GM12875 (cell line): ENCODE data around the gene OPA3.

Source experiments
- H3K4me3 ChIP-seq: one replicate; pipeline ENCODE4 v1.5.1; 2011; ENCODE audit warnings: low read depth, low read length, control low read depth
- CTCF ChIP-seq: IDR thresholded peaks from 2 replicates; pipeline ENCODE4 v1.5.1; 2011; ENCODE audit warnings: low read depth, mild to moderate bottlenecking, control low read depth, inconsistent platforms, low read length, moderate library complexity, borderline replicate concordance; ENCODE audit not compliant: insufficient read depth

The OPA3 gene

GRCh38 chr19:45495178-45495577, 89.4 kb downstream of the OPA3 start:
- no peak overlapping the region for H3K4me3 ChIP-seq
- no peak for TF ChIP-seq CTCF

GRCh38 chr19:45494261-45494916, 90.2 kb downstream of the OPA3 start:
- H3K4me3 ChIP-seq, result no peak overlapping the region
- TF ChIP-seq CTCF, result no peak

- peak overlapping the region; percentile 48 for H3K4me3 ChIP-seq
- no peak for TF ChIP-seq CTCF
These were observed 91.8 kb downstream of the OPA3 start for GRCh38 chr19:45492627-45493470.

- H3K4me3 ChIP-seq, result no peak overlapping the region
- TF ChIP-seq CTCF, result no peak
These were observed 92.4 kb downstream of the OPA3 start for GRCh38 chr19:45492137-45492626.

GRCh38 chr19:45489216-45489855, 95.3 kb downstream of the OPA3 start:
- H3K4me3 ChIP-seq, result no peak overlapping the region

GRCh38 chr19:45488708-45489107, 95.9 kb downstream of the OPA3 start:
- H3K4me3 ChIP-seq, result no peak overlapping the region
- TF ChIP-seq CTCF, result no peak

More at GRCh38 chr19:45489216-45489855, 95.3 kb downstream of the OPA3 start:
- TF ChIP-seq CTCF, result no peak
